H54 (cell line): ENCODE data around the gene GPR146.

Source experiments
- DNase-seq: peaks from one replicate; pipeline ENCODE4 v3.0.0; 2011; ENCODE audit warnings: low spot score, mixed read lengths; ENCODE audit not compliant: insufficient read length
- FAIRE-seq: peaks from 3 replicates; lab custom pipeline; 2011; peaks lifted over from hg19 to GRCh38; lab: Jason Lieb, UNC
- POLR2A ChIP-seq: IDR thresholded peaks from 2 replicates; pipeline ENCODE4 v1.6.1; 2011; ENCODE audit warnings: low read depth, mild to moderate bottlenecking, low read length

Gene GPR146

DNA sequence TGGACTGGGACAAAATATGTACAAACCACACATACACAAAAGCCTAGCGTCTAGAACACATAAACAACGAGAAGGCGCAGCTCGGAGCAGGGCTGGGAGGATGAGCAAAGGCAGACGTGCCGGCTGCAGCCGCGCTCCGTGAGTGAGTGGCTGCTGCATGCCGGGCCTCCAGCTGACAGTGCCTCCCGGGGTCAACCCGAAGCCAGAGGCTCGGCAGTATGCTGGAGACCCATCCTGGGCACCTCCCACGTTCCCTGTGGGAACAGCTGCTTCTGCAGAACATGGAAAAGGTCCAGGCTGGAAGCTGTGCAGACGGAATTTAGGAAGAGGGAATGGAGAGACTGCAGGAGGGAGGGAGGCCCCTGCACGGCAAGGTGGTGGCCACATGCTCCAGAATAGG lies 3.6 kb upstream of the GPR146 start:
- FAIRE-seq (no peak), DNase-seq (no peak)
- no peak for TF ChIP-seq POLR2A

DNA sequence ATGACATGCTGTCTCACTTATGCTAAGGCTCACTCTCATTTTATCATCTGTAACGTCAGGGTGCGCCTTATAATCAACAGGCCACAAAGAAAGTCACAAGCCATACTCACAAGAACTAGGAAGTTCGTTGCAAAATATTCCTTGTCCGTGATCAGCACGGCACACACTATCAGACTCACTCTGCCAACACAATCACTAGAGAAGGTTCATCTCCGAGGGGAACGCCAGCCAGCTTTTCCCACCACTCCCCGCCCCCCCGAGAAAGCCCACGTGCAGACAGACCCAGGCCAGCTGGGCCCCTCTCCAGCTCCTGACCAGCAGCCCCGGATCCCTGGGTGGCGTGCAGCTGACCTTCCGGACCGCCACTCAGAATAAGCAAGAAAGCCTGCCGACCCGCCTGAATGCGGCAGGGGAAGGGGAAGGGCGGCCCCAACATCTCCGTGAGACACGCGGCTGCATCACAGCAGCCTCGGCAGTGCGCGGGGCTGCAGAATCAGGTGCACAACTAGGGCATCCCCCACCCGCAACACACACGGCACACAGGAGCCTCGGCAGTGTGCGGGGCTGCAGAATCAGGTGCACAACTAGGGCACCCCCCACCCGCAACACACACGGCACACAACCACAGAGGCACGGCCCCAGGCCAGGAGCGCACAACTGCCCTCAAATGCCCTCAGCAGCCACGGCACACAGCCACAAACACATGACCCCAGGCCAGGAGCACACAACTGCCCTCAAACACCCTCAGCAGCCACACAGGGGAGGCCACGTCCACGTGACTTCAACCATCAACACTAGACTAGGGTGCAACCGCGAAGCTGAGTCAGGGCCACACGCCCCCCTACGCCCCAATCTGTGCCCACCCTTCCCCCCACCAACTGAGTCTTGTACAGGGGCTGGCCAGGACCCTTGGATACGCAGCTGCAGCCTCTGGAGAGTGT lies 2.5 kb upstream of the GPR146 start:
- FAIRE-seq (no peak), DNase-seq (no peak)
- TF ChIP-seq POLR2A: no peak

DNA sequence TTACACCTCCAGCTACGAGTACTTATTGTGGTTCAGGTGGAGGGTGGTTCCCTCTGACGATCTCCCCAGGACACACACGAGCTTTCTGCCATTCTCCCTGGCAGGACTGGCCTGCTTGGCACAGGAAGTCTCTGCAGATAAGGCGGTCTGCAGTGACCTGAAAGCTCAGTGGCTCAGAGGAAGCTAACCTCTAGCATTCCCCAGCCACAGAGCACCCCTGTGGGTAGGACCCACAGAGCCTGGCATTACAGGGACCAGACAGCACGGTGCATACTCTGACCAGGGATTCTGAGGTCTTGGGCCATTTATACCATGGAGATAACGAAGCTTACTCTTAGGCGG lies 1.9 kb upstream of the GPR146 start:
- no peak for TF ChIP-seq POLR2A
- no peak for FAIRE-seq

DNA sequence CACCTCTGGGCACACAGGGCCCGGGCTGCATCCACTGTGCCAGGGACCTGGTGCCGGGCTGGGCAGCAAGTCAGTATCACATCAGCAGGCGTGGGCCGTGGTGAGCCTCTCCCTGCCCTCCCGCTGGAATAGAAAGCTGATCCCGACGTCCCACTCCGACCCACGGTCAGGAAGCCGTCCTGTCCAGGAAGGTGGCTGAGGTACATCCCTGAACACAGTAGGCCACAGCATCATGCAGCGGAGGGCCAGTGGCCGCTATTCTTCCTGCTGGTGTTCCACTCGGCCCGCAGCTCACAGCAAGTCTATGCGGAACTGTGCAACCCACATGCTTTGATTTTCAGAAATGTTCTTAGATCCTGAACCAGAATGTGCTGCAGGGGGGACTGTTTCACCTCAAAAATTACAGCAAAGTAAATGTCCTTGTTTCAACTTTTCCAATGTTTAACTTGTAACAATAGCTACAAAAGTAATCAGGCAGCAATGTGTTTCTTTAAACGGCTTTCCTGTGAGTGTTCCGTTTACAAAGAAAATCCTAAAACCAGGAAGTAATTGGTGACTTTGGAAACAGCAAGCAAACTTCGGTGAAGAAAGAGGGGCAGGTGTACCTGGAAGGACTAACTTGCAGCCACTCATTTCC lies 676 bp upstream of the GPR146 start:
- DNase-seq (no peak), FAIRE-seq (no peak)
- no peak for TF ChIP-seq POLR2A

More for the DNA sequence above, 1.9 kb upstream of the GPR146 start:
- DNase-seq: no peak

DNA sequence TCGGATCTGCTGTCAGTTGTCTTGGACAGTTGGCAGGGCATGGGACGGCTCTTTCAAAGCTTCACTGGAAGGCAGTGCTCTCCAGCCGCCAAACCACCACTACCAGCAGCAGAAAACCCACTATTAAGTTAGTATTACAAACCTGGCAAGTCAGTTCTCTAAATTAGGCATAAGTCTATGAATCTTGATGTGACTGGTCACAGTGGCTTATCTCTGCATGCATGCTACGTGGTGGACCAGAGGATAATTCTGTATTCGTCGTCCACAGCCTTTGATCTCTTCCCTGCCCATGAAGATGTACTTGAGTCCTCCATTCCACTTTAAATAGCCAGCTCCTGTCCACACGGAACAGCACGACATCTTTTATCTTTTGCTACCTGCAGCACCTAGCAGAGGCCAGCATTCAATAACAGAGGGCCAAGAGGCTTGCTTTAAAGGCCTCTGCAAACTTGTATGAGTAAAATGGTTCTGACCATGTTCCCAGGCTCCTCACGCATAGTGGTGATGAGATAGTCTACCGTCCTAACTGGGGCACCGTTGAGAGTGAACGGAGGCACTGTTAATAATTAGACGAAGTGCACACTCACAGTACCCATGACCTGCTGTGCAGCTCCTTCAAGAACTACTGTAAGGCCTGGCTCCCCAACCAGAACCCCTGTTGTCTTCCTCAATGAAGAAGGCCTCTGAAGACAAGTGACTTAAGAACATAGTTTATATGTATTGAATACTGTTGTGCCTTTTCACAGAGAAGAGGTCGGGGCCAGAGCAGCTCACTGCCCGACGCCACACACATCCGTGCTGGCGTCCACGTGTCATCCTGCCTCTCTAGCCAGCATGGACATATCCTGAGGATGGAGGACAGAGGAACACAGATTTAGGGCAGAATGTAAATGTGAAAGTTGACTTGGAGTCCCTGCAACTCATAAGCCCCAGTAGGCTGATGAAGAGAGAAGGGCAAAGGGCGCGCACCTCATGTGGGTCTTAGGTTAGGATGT lies 1.0 kb downstream of the GPR146 start:
- FAIRE-seq (no peak), DNase-seq (no peak)
- no peak for TF ChIP-seq POLR2A

DNA sequence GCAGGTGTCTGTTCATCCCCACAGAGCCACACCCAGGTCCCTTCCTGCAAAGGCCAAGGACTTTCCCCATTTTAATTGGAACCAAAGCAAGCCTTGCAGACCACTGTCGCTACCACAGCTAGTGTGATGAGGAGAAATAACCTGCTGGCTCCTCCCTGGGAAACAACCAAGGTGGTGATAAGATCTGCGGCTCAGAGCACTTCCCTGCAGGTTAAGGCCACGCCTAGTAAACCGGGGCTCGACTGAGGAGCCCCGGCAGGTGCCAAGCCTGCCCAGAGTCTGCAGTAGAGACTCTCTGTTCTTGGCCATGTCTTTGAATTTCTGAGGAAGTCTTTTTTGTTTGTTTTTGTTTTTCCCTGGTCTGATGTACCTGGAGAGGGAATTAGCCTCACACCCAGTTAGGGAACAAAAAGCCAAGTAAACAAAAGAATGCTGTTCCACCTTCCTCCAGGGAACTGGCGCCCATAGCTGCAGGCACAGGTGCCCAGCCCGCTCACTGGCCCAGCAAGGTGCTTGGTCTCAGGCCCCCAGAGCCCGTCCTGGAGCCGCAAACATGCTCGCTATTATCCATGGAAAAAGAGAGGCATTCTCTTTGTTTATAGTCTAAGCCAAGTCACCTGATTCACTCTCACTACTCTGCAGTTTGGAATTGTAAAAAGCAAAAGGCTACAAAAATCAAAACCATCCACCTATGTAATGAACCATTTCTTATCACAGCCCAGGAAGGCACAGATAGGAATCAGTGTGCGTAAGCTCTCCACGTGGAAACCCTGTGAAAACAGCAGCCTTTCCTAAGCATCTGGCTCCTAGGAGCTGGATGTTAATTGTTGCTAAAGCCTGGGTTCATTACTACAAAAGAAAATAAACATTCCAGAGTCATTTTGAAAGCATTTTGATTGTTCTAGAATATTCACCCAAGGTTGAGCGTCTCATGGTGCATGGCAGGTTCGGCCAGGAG lies 2.7 kb downstream of the GPR146 start:
- no peak for TF ChIP-seq POLR2A
- DNase-seq (no peak), FAIRE-seq (no peak)

DNA sequence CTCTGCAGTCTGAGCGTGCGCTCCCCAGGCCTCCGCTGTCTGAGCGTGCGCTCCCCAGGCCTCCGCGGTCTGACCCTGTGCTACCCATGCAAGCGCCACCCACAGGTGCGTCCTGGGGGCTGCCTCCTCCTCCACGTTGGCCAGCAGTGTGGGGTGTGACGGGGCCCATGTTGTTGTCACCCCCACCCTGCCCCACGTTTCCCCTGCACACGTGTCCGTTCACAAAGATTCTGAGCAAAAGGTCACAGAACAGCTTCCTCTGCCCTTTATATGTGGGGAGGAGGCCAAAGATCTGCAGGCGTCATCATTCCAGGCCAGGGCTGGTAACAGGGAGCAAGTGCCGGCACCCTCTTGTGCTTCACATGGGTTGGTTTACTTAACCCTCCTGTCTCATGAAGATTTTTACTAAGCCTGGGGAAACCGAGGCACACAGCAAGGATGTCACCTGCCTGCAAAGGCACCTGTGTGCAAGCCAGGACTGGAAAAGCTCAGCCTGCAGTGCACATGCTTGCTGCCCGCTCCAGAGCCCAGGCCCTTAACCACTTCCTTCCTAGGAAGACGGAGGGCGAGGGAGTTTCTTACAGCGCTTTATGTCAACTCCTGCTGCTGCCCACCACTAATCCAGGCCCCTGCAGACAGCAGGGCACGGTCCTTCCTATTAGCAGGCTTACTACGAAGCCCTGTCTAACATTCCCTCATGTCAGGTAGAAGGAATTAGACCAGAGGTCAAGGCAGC lies 4.8 kb downstream of the GPR146 start:
- TF ChIP-seq POLR2A: no peak
- FAIRE-seq: no peak
- no peak for DNase-seq

DNA sequence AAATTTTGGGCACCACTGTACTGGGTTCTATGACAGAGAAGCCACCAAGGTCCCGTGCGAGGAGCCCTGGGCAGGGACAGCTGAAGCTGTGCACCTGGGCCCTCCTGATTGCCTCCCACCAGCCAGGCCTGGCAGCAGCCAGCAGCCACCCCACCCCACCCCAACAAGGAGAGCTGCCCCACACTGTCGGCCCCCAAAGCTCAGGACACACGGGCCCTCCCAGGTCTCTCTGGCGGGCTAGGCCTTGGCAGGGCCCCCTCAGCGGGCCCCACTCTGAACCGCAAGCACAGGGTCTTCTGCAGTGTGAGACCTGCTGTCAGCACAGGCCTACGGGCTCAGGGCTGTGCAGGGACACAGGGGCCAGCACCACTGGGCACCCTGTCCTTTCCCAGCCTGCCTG lies 5.5 kb downstream of the GPR146 start:
- FAIRE-seq: no peak
- no peak for TF ChIP-seq POLR2A
- no peak for DNase-seq

DNA sequence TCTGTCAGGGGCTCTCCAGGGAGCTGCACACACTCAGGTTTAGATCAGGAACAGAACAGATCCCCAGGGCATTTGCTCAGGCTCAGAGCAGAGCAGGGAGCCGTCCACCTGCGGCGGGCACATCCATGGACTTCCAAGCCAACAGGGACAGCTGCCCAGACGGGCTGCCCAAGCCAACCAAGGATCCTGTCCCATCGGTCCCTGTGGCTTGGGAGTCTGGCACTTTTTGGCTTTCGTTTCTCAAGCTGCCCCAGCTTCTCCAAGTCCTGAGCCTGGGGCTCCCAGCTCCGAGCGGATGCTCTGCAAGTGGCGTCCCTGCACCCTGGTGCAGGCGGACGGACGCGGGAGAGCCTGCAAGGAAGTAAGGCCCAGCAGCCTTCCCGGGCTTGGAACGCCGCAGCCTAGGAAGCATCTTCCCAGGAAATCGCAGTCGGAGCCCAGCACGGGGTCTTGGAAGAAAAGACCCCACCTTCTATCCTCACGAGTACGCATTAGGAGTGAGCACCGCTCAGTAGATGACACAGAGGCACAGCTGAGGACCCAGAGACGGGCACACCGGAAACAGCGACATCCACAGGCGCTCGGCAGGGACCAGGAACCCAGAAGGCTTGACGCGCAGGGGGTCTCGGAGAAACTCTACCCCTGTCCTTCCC lies 6.0 kb downstream of the GPR146 start:
- TF ChIP-seq POLR2A: no peak
- FAIRE-seq: no peak
- DNase-seq: no peak

DNA sequence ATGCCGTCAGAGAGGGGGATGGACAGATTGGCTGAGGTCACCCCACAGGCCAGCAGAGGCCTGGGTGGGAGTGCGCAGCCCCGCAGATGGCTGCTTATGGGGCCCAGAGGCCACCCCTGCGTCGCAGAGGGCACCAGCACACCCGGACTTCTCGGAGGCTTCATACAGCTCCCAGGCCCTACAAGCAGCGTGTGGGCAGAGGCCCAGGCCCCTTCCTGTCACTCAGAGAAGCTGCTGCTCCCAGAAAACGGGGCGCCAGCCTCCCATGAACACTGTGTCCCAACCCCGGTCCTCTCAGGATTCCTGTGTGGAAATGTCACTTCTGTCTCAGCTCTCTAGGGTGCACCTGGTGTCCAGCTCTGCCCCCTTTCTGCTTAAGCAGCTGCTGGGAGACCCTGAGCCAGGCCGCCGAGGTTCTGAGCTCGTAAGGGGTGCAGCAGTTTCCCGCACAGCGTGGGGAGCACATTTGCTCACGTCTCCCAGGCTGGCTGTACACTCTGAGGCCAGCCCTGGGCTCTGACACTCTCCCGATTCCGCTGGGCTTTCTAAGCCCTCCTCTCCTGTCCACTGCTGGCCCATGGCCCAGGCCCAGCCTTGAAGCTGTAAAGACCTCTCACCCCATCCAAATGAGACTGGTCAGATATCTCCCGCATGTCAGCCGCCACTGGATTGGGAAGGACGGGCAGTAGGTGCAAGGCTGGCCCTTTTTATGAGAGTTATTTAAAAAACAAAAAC lies 6.8 kb downstream of the GPR146 start:
- TF ChIP-seq POLR2A: no peak
- DNase-seq: no peak
- no peak for FAIRE-seq
